Fibroblast of the aortic adventitia (primary cell): ENCODE results near the gene TMPRSS6. TPM values are rescaled to one million over a fixed set of nuclear protein-coding genes. Genes with fewer than 3 reads are reported as not detected.

Source experiments
- DNase-seq: peaks from one replicate; pipeline ENCODE4 v3.0.0-alpha.2; 2010; ENCODE audit warnings: low read depth
- H3K4me3 ChIP-seq: 2 replicates; pipeline ENCODE4 v1.5.1; 2011; ENCODE audit warnings: low read depth, mild to moderate bottlenecking, control low read depth, low read length, moderate library complexity
- total RNA-seq: library from RNA; depleted of rRNA; stranded (reverse); fragments of >200 nt; gene quantifications from 2 replicates; pipeline ENCODE4 v1.2.3, GENCODE V29; 2012; ENCODE audit warnings: low replicate concordance
- TF ChIP-seq, protein P1 (sequence below): IDR thresholded peaks from 2 replicates; pipeline ENCODE4 v1.5.1; 2011; ENCODE audit warnings: mild to moderate bottlenecking, low read length, control low read depth, inconsistent platforms; ENCODE audit not compliant: insufficient read depth

Gene TMPRSS6
- not detected in 2 replicates for total RNA-seq

DNA sequence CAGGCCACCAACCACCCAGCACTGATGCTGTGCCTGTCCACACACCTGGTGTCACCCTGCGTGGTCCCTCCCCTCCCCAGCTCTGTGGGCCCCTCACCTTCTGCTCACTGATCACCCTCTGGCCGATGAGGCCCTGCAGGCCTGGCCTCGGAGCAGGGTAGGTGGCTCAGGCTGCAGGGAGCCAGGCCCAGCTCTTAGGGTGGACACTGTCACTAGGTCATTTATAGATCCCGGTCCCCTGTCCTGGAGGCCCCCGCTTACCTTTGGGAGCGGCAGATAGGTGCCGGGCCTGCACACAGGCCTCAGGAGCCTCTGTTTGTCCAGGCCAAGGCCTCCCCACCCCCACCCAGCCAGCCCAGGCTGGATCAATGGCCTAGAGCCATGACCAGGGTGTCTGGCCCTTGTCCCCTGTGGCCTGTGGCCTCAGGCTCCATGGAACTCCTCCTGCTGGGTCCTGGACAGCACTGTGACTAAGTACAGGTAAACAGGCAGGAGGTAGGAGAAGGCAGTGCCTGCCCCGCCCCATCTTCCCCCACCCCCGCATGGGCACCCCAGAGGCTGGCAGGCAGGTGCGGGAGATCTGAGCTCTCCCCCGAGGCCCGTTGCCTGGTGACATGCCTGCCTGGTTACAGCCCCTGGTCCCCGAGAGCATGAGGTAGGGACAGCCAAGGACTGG, at the start of gene TMPRSS6:
TMPRSS6 (minus strand) TSS at position 472 of the 676 bp plus-strand sequence. CDS start 6,296 bp downstream, outside the sequence.
- TF ChIP-seq, protein P1, sequence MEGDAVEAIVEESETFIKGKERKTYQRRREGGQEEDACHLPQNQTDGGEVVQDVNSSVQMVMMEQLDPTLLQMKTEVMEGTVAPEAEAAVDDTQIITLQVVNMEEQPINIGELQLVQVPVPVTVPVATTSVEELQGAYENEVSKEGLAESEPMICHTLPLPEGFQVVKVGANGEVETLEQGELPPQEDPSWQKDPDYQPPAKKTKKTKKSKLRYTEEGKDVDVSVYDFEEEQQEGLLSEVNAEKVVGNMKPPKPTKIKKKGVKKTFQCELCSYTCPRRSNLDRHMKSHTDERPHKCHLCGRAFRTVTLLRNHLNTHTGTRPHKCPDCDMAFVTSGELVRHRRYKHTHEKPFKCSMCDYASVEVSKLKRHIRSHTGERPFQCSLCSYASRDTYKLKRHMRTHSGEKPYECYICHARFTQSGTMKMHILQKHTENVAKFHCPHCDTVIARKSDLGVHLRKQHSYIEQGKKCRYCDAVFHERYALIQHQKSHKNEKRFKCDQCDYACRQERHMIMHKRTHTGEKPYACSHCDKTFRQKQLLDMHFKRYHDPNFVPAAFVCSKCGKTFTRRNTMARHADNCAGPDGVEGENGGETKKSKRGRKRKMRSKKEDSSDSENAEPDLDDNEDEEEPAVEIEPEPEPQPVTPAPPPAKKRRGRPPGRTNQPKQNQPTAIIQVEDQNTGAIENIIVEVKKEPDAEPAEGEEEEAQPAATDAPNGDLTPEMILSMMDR = no peak
- no peak for DNase-seq
- no peak within 1 kb of the TSS for H3K4me3 ChIP-seq

DNA sequence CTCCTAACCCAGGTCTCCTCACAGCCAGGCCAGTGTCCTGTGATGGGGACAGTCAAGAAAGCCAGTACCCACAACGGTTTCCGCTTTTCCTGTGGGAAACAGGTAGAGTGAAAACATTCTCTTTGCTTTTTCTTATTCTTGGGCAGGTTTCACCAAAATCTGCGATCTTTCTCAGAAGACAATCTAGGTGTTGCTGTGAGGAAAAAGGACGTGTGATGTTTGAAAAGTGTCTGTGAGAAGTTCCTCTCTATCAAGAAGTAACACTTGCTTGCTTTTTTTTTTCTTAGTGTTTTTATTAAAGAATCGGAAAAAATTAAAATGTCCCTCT, 49.4 kb upstream of the TMPRSS6 start:
- DNase-seq = no peak
- TF ChIP-seq, protein P1 = no peak
- no peak overlapping the region for H3K4me3 ChIP-seq

DNA sequence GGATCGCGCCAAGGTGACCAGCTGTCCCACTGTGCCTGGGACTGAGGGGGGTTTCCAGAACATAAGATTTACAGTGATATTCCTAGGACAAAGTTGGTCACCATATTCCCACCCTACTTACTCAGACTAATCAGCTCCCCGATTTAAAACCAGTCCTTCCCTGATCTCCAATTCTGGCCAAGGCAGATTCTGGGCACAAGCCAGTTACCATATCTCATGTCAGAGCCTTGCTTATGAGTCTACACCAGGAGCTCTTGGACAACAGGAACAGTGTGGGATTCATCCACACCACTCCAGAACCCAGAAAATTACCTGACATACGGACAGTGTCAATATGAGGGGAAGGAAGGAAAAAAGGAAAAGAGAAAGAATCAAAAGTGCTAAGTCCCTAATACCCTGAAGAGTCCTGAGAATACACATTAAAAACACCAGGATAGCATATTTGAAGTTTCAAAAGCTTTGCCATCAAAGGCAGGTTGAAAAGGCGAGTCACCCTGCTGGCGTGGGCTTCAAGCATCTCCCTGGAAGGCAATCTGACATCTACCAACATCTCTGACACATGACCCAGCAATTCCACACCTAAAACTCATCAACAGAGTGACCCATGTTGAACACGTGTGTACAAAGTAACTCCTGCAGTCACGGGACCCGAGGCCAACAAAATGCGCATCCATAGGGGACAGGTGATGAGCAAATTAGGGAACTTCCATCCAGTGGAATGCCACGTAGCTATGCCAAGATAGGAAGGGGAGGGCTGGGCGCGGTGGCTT, 48.2 kb upstream of the TMPRSS6 start:
- TF ChIP-seq, protein P1 = no peak
- peak; percentile 46 for DNase-seq
- H3K4me3 ChIP-seq = no peak overlapping the region

DNA sequence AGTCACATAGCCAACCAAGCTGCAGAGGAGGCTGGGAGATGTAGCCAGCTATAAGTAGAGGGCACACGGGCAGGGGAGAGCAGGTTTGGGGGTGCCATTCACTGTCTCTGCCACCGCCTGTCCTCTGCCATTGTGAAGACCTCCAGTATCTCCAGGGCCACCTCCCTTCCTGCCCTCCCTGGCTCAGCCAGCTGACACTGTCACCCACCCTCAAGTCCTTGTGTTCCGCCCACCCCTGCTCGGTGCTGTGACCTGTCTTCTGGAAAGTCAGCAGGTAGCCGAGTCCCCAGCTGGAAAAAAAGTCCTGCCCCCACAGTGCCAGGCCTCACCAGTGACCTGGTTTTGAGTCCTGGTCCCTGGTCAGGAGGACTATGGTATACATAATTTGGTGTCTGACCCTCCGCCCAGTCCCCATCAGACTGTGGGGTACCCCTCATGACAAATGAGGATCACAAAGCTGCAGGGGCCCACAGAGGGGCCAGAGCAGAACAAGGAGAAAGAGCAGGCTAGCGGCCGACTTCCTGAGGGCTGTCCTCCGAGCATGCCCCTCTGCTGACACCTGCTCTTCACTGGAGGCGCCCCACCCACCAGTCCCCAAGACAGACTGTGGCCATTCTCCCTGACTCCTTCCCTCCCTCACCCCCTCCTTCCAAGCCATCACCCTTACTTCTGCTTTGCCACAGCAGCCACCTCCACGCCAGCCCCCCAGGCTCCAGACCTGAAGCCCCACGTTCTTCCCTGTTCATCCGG, 47.3 kb upstream of the TMPRSS6 start:
- no peak overlapping the region for H3K4me3 ChIP-seq

DNA sequence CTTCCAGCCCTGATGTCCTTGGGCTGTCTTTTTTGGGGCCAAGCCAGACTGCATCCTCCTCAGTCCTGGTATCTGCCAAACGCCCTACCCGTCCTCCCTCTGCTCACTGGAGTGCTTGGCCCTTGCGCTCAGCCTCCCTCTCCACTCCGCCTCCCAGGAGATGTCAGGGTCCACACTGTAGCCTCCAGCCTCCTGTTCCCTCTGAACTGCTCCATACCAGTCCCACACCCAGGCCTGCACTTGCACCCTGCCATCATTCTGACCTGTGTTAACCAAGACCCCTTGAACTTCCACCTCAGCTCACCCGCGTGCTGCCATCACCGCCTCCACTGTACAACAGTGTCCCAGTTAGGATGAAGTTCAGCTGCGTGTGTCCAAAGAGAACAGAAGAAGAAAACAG, 46.5 kb upstream of the TMPRSS6 start:
- TF ChIP-seq, protein P1 = no peak
- H3K4me3 ChIP-seq = no peak overlapping the region
- DNase-seq = no peak

More for the DNA sequence above, 47.3 kb upstream of the TMPRSS6 start:
- no peak for DNase-seq
- TF ChIP-seq, protein P1 = no peak

DNA sequence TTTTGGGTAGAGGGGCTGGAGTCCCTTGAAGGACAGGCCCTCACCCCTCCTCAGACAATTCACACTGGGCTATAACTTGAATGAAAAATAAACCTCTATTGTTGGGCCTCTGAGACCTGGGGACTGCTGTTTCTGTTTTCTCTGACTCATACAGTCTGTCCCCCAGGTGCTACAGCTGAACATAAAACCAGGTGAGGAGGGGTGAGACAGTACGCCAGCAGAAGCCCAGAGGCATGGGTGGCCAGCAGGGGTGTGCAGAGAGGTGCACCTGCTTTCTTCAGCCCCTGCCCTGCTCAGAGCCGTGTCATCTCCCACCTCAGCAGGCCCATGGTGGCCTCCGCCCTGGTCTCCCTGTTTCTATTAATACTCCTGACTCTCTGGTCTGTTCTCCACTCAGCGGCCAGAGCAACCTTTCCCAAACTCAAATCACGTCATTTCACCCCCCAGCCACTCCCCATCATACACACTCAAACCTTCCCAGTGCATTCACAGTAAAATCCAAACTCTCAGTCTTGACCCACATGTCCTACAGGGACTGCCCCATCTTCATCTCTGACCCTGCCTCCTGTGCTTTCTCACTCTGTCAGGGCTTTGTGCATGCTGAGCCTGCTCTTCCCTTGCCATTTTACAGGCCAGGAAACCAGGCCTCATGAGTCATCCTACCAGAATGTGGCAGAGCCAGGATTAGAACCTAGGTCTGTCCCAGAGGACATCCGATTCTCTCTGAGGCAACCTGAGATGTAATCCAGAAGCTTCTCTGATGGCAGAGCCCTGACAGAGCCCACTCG, 45.6 kb upstream of the TMPRSS6 start:
- no peak for DNase-seq
- H3K4me3 ChIP-seq = no peak overlapping the region
- TF ChIP-seq, protein P1 = no peak
